H9 (cell line): ENCODE results near the gene PDE8A. TPM values are rescaled to one million over a fixed set of nuclear protein-coding genes. Genes with fewer than 3 reads are reported as not detected.

Source experiments
- DNase-seq: peaks from one replicate; pipeline ENCODE4 v3.0.0-alpha.2; 2017
- H2AFZ ChIP-seq: one replicate; pipeline ENCODE4 v1.6.1; 2013; ENCODE audit warnings: mild to moderate bottlenecking, low read length, control low read depth, moderate library complexity
- H2AK5ac ChIP-seq: 2 replicates; pipeline ENCODE4 v1.6.1; 2013; ENCODE audit warnings: low read length, control low read depth, mixed read lengths; ENCODE audit not compliant: insufficient read length
- H2BK120ac ChIP-seq: one replicate; pipeline ENCODE4 v1.6.1; 2013; ENCODE audit warnings: low read depth, mild to moderate bottlenecking, low read length, control low read depth, inconsistent platforms; ENCODE audit not compliant: poor library complexity, severe bottlenecking
- H2BK12ac ChIP-seq: 2 replicates; pipeline ENCODE4 v1.6.1; 2013; ENCODE audit warnings: low read length, control low read depth, mixed read lengths, low read depth; ENCODE audit not compliant: insufficient read length
- H2BK15ac ChIP-seq: 2 replicates; pipeline ENCODE4 v1.6.1; 2013; ENCODE audit warnings: low read depth, low read length, control low read depth
- H2BK20ac ChIP-seq: one replicate; pipeline ENCODE4 v1.6.1; 2013; ENCODE audit warnings: low read depth, mild to moderate bottlenecking, low read length, control low read depth, inconsistent platforms; ENCODE audit not compliant: poor library complexity, severe bottlenecking
- H2BK5ac ChIP-seq: 2 replicates; pipeline ENCODE4 v1.6.1; 2013; ENCODE audit warnings: low read length, control low read depth, mixed read lengths; ENCODE audit not compliant: insufficient read length
- H3K14ac ChIP-seq: 2 replicates; pipeline ENCODE4 v1.6.1; 2013; ENCODE audit warnings: low read length, control low read depth; ENCODE audit not compliant: insufficient read depth
- H3K18ac ChIP-seq: 2 replicates; pipeline ENCODE4 v1.6.1; 2013; ENCODE audit warnings: low read depth, mild to moderate bottlenecking, mixed read lengths, low read length, control low read depth; ENCODE audit not compliant: insufficient read length
- H3K23ac ChIP-seq: 2 replicates; pipeline ENCODE4 v1.6.1; 2013; ENCODE audit warnings: low read length, control low read depth, mixed read lengths, low read depth; ENCODE audit not compliant: insufficient read length
- H3K23me2 ChIP-seq: 2 replicates; pipeline ENCODE4 v1.6.1; 2013; ENCODE audit warnings: low read depth, mild to moderate bottlenecking, mixed read lengths, low read length, control low read depth; ENCODE audit not compliant: insufficient read length, poor library complexity, severe bottlenecking
- H3K27ac ChIP-seq: 2 replicates; pipeline ENCODE4 v1.5.1; 2013; ENCODE audit warnings: low read length, control low read depth, mixed read lengths, low read depth; ENCODE audit not compliant: insufficient read length
- H3K27me3 ChIP-seq: 2 replicates; pipeline ENCODE4 v1.6.1; 2013; ENCODE audit warnings: low read length, control low read depth, inconsistent platforms; ENCODE audit not compliant: insufficient read depth
- H3K4ac ChIP-seq: 2 replicates; pipeline ENCODE4 v1.6.1; 2013; ENCODE audit warnings: low read depth, mild to moderate bottlenecking, control low read depth, inconsistent platforms, low read length, moderate library complexity
- H3K4me1 ChIP-seq: 2 replicates; pipeline ENCODE4 v1.6.1; 2013; ENCODE audit warnings: low read length, control low read depth, inconsistent platforms; ENCODE audit not compliant: insufficient read depth
- H3K4me2 ChIP-seq: 2 replicates; pipeline ENCODE4 v1.6.1; 2013; ENCODE audit warnings: low read length, control low read depth, mixed read lengths; ENCODE audit not compliant: insufficient read length, insufficient read depth
- H3K56ac ChIP-seq: 2 replicates; pipeline ENCODE4 v1.6.1; 2013; ENCODE audit warnings: low read depth, mild to moderate bottlenecking, mixed read lengths, low read length, control low read depth; ENCODE audit not compliant: insufficient read length
- H3K79me1 ChIP-seq: 2 replicates; pipeline ENCODE4 v1.6.1; 2013; ENCODE audit warnings: low read depth, mild to moderate bottlenecking, moderate library complexity, low read length, control low read depth, inconsistent platforms; ENCODE audit not compliant: insufficient read depth, poor library complexity, severe bottlenecking
- H3K79me2 ChIP-seq: 2 replicates; pipeline ENCODE4 v1.6.1; 2013; ENCODE audit warnings: low read length, control low read depth, inconsistent platforms; ENCODE audit not compliant: insufficient read depth
- H3K9ac ChIP-seq: 2 replicates; pipeline ENCODE4 v1.6.1; 2013; ENCODE audit warnings: low read length, control low read depth, mixed read lengths; ENCODE audit not compliant: insufficient read length; ENCODE audit errors: extremely low read depth
- H3K9me3 ChIP-seq: one replicate; pipeline ENCODE4 v1.6.1; 2013; ENCODE audit warnings: low read depth, low read length, inconsistent platforms; ENCODE audit not compliant: control insufficient read depth
- H3T11ph ChIP-seq: one replicate; pipeline ENCODE4 v1.6.1; 2013; ENCODE audit warnings: mild to moderate bottlenecking, low read length, control low read depth, inconsistent platforms
- H4K20me1 ChIP-seq: one replicate; pipeline ENCODE4 v1.6.1; 2013; ENCODE audit not compliant: control insufficient read depth, insufficient read length, insufficient read depth
- H4K5ac ChIP-seq: 2 replicates; pipeline ENCODE4 v1.6.1; 2013; ENCODE audit warnings: low read depth, mild to moderate bottlenecking, mixed read lengths, low read length, control low read depth; ENCODE audit not compliant: insufficient read length
- H4K8ac ChIP-seq: replicated peaks from 2 replicates; pipeline ENCODE4 v1.6.1; 2013; ENCODE audit warnings: low read length, control low read depth, mixed read lengths, low read depth; ENCODE audit not compliant: insufficient read length
- H4K91ac ChIP-seq: 2 replicates; pipeline ENCODE4 v1.6.1; 2013; ENCODE audit warnings: low read depth, mild to moderate bottlenecking, moderate library complexity, mixed read lengths, low read length, control low read depth; ENCODE audit not compliant: insufficient read length
- H3K27ac Mint-ChIP-seq, 3 experiments: 2 replicates in 2 of 3; 3 replicates in 1 of 3; pipeline ENCODE4 v1.8.0; 2020 to 2021; ENCODE audit warnings: mixed read lengths in 3 of 3, mild to moderate bottlenecking in 1 of 3, moderate library complexity in 1 of 3
- H3K27me3 Mint-ChIP-seq: 2 replicates; pipeline ENCODE4 v1.8.0; 2021; ENCODE audit warnings: low read depth, mild to moderate bottlenecking, moderate library complexity, mixed read lengths
- H3K36me3 Mint-ChIP-seq, 3 experiments: 2 replicates in 2 of 3; 3 replicates in 1 of 3; pipeline ENCODE4 v1.8.0; 2020 to 2021; ENCODE audit warnings: low read depth in 3 of 3, mixed read lengths in 3 of 3; ENCODE audit not compliant: insufficient read depth in 1 of 3
- H3K4me1 Mint-ChIP-seq, 2 experiments: 2 replicates each; pipeline ENCODE4 v1.8.0; 2020; ENCODE audit warnings: mixed read lengths in 2 of 2
- H3K4me3 Mint-ChIP-seq, 2 experiments: 2 replicates in 1 of 2; 3 replicates in 1 of 2; pipeline ENCODE4 v1.8.0; 2020 to 2021; ENCODE audit warnings: mild to moderate bottlenecking in 2 of 2, mixed read lengths in 2 of 2, moderate library complexity in 1 of 2
- H3K9me3 Mint-ChIP-seq, 2 experiments: 2 replicates in 1 of 2; 3 replicates in 1 of 2; pipeline ENCODE4 v1.8.0; 2020; ENCODE audit warnings: mild to moderate bottlenecking in 2 of 2, mixed read lengths in 2 of 2, moderate library complexity in 1 of 2
- WGBS: extraction: QIAGEN DNeasy Blood & Tissue Kit; methylation state at CpG from one replicate; pipeline ENCODE4 v1.1.7; 2013; ENCODE audit warnings: missing lambda C conversion rate, low lambda C conversion rate, mixed read lengths; ENCODE audit not compliant: insufficient read length; ENCODE audit errors: extremely low coverage; 5-methylcytosine and 5-hydroxymethylcytosine counted together
- total RNA-seq: library from RNA; stranded (reverse); gene quantifications from 2 replicates; pipeline ENCODE4 v1.2.1, GENCODE V29; 2021
- TF ChIP-seq, protein P1 (sequence below): fragments of 200-600 bp; sonication (generic); conservative IDR thresholded peaks from 3 replicates; pipeline ENCODE4 v1.8.0; 2021; ENCODE audit warnings: antibody characterized with exemption, mild to moderate bottlenecking

The PDE8A gene
- total RNA-seq, 1 experiment from 2014 or later = 9.3 TPM

- H3K36me3 Mint-ChIP-seq = peaks cover 0 to 6% (median 0%) of the 10 kb centered on the region in 3 experiments; a peak in 2 of 7 replicates
- no peaks in the 10 kb centered on the region for H3K9me3 ChIP-seq
- no peak overlapping the region for H2BK15ac ChIP-seq
- no peak overlapping the region for H3T11ph ChIP-seq
- no peak overlapping the region for H3K23ac ChIP-seq
- no peaks in the 10 kb centered on the region for H4K20me1 ChIP-seq
- no peak overlapping the region for H3K9ac ChIP-seq
- H3K27ac ChIP-seq = no peak overlapping the region
- H2AFZ ChIP-seq = no peak overlapping the region
- no peak overlapping the region for H3K4ac ChIP-seq
- no peaks in the 10 kb centered on the region for H3K27me3 ChIP-seq
- H3K4me2 ChIP-seq = no peak overlapping the region
- no peaks in the 10 kb centered on the region for H3K79me1 ChIP-seq
- TF ChIP-seq, protein P1, sequence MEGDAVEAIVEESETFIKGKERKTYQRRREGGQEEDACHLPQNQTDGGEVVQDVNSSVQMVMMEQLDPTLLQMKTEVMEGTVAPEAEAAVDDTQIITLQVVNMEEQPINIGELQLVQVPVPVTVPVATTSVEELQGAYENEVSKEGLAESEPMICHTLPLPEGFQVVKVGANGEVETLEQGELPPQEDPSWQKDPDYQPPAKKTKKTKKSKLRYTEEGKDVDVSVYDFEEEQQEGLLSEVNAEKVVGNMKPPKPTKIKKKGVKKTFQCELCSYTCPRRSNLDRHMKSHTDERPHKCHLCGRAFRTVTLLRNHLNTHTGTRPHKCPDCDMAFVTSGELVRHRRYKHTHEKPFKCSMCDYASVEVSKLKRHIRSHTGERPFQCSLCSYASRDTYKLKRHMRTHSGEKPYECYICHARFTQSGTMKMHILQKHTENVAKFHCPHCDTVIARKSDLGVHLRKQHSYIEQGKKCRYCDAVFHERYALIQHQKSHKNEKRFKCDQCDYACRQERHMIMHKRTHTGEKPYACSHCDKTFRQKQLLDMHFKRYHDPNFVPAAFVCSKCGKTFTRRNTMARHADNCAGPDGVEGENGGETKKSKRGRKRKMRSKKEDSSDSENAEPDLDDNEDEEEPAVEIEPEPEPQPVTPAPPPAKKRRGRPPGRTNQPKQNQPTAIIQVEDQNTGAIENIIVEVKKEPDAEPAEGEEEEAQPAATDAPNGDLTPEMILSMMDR = no peak
- H3K18ac ChIP-seq = no peak overlapping the region
- no peak overlapping the region for H3K56ac ChIP-seq
- no peak for DNase-seq
- no peak overlapping the region for H2BK12ac ChIP-seq
- H4K8ac ChIP-seq = no peak overlapping the region
- H3K27ac Mint-ChIP-seq = no peak overlapping the region
- H2AK5ac ChIP-seq = no peak overlapping the region
- no CpG with 5 or more reads among the region's 6 CpGs for WGBS
- no peak overlapping the region for H2BK120ac ChIP-seq
- H2BK20ac ChIP-seq = no peak overlapping the region
- H3K27me3 Mint-ChIP-seq = no peaks in the 10 kb centered on the region
- H3K79me2 ChIP-seq = no peaks in the 10 kb centered on the region
- H3K23me2 ChIP-seq = no peaks in the 10 kb centered on the region
- no peaks in the 10 kb centered on the region for H3K4me1 ChIP-seq
- H3K9me3 Mint-ChIP-seq = no peaks in the 10 kb centered on the region
- no peak overlapping the region for H2BK5ac ChIP-seq
- H3K4me3 Mint-ChIP-seq = no peak overlapping the region
- no peak overlapping the region for H4K5ac ChIP-seq
- H3K14ac ChIP-seq = no peak overlapping the region
- peaks cover 2 to 11% of the 10 kb centered on the region in 2 experiments; a peak in 3 of 4 replicates for H3K4me1 Mint-ChIP-seq
- no peak overlapping the region for H4K91ac ChIP-seq
Observed at GRCh38 chr15:85095566-85095965, 113.9 kb downstream of the PDE8A start.
